Lower leg skin (tissue), 4 donors: ENCODE results near the gene MTRFR. TPM values are rescaled to one million over a fixed set of nuclear protein-coding genes. Genes with fewer than 3 reads are reported as not detected.

Source experiments
- DNase-seq, 2 donors: peaks; one replicate each; pipeline ENCODE4 v3.0.0-alpha.2; 2019; ENCODE audit warnings: low spot score in 2 of 2
- H3K4me3 ChIP-seq: fragments of 200-600 bp; sonication (generic); 2 replicates; pipeline ENCODE4 v1.5.1; 2017; ENCODE audit warnings: mild to moderate bottlenecking, low read depth; ENCODE audit not compliant: poor library complexity, severe bottlenecking
- CTCF ChIP-seq, 3 donors: fragments of 450-650 bp; IDR thresholded peaks; one replicate each; pipeline ENCODE4 v1.5.1; 2016; ENCODE audit warnings: antibody characterized with exemption in 3 of 3, mild to moderate bottlenecking in 3 of 3, moderate library complexity in 2 of 3
- POLR2A ChIP-seq, 2 donors: fragments of 450-650 bp; IDR thresholded peaks; one replicate each; pipeline ENCODE4 v1.6.1; 2016 to 2017; ENCODE audit warnings: antibody characterized with exemption in 2 of 2, mild to moderate bottlenecking in 1 of 2, moderate library complexity in 1 of 2
- WGBS, 2 donors: methylation state at CpG; one replicate each; pipeline ENCODE4 v1.1.5; 2018; 5-methylcytosine and 5-hydroxymethylcytosine counted together
- intact Hi-C: fragments of 100-400 bp; cut with DNase I; formaldehyde crosslinking; loops from one replicate; pipeline ENCODE4 v1.15.0; 2023; ENCODE audit warnings: low total_unique reads
- total RNA-seq, 4 donors: library from RNA; depleted of rRNA; stranded (reverse); fragments of >200 nt; gene quantifications; one replicate each; pipeline ENCODE4 v1.1.0, GENCODE V29; 2016

Gene MTRFR
- total RNA-seq, 4 donors from 2014 or later, result 9.8 to 27.0 (median 11.8) TPM

DNA sequence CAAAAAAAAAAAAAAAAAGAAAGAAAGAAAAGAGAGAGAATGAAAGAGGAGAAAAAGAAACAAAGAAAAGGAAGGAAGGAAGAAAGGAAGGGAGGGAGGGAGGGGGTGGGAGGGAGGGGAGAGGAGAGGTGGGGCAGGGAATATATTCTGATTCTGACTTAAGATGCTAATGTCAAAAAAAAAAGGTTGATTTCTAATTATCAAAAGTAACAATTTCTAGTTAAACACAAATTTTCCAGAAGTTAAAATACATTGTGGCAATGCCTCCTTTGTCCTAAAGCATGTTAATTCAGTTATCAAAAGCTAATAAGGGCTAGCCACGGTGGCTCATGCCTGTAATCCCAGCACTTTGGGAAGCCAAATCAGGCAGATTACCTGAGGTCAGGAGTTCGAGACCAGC lies 7.8 kb upstream of the MTRFR start:
- no peak overlapping the region for H3K4me3 ChIP-seq
- WGBS, 2 donors, result 85 to 87% methylated on average over 2 of the region's 2 CpGs
- intact Hi-C loops, result no loop called here
- DNase-seq, result no peak
- TF ChIP-seq CTCF (IDR thresholded peaks at IDR 0.05), result no peak
- no peak for TF ChIP-seq POLR2A (IDR thresholded peaks at IDR 0.05)

DNA sequence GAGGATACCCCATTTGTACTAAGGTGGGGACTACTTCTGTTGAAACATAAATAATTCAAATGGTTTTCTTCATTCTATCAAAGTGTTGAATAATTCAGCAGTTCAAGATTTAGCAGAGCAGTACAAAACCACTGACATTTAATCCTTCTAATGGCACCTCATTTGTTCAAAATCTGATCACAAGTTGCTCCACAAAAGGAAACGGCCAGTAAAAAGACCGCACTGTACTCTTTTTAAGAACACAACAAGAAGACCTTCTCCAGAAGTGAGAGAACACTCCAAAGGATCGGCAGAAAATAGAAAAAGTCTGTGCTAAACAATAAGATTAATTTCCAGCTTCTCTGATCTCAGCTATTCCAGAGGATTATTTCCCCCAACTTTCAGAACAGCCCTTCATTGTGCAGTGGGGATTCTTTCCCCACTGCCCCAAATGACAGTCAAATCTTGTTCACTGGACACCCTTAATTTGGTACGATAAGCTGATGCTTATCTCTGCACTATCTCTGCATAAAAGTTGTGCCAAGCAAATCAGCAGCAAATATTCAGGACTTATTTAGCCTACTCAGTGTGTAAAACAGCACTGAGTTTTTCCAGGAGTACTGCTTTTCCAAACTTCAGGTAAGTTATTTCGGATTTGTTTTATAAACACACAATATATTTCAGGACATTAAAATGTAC lies 5.5 kb upstream of the MTRFR start:
- intact Hi-C loops, result no loop called here
- DNase-seq, result no peak
- WGBS, 2 donors, result 61 to 65% methylated on average over 5 of the region's 5 CpGs
- TF ChIP-seq POLR2A (IDR thresholded peaks at IDR 0.05) (no peak), CTCF (IDR thresholded peaks at IDR 0.05) (no peak)
- H3K4me3 ChIP-seq, result no peak overlapping the region

GRCh38 chr12:123229051-123229450 lies 4.2 kb upstream of the MTRFR start:
- DNase-seq, result no peak
- WGBS, 2 donors, result 73 to 92% methylated on average over 3 of the region's 3 CpGs
- no peak overlapping the region for H3K4me3 ChIP-seq
- intact Hi-C loops, result no loop called here
- no peak for TF ChIP-seq POLR2A (IDR thresholded peaks at IDR 0.05)
- no peak for TF ChIP-seq CTCF (IDR thresholded peaks at IDR 0.05)

GRCh38 chr12:123231931-123232330 lies 1.3 kb upstream of the MTRFR start:
- TF ChIP-seq CTCF (IDR thresholded peaks at IDR 0.05) (no peak), POLR2A (IDR thresholded peaks at IDR 0.05) (no peak)
- no peak overlapping the region for H3K4me3 ChIP-seq
- no peak for DNase-seq
- intact Hi-C loops, result no loop called here
- WGBS, 2 donors, result 31 to 37% methylated on average over 5 of the region's 5 CpGs

DNA sequence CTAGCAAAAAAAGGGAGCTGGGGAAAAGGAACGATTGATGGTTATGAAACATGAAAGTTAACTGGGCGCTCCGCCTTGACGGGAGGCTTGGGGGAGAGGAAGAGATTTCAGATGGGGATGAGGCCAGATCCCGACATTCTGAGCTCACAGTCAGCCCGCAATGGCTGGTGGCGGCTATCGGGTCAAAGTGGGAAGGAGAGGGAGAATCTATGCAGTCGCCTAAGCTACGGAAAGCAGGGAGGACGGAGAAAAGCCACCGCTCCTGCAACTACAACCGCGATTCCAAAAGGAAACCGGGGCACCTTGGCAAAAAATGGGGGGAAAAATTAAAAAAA lies 797 bp upstream of the MTRFR start:
- DNase-seq, result peak; percentile 34 to 87
- WGBS, 2 donors, result 0 to 1% methylated on average over 15 of the region's 15 CpGs

More for the DNA sequence above, 797 bp upstream of the MTRFR start:
- TF ChIP-seq CTCF (IDR thresholded peaks at IDR 0.05), result no peak
- no peak for TF ChIP-seq POLR2A (IDR thresholded peaks at IDR 0.05)
- peak overlapping the region; percentile 50 for H3K4me3 ChIP-seq
- intact Hi-C loops, result no loop called here
